SU-DHL-6 (cell line): ENCODE measurements around the gene FAM124A.

ENCODE experiments used
- EZH2phosphoT487 ChIP-seq: fragments of 200-600 bp; sonication (generic), shearing (Covaris generic); conservative IDR thresholded peaks from 2 replicates; pipeline ENCODE4 v1.6.1; 2018; ENCODE audit warnings: mild to moderate bottlenecking, antibody characterized with exemption, low read length, moderate library complexity, mixed read lengths
- TF ChIP-seq, protein P1 (sequence below): fragments of 200-600 bp; sonication (generic); IDR thresholded peaks from one replicate; pipeline ENCODE4 v1.5.1; 2017; ENCODE audit warnings: antibody characterized with exemption, mild to moderate bottlenecking, low read length, moderate library complexity; ENCODE audit not compliant: insufficient read depth, poor library complexity, severe bottlenecking

DNA sequence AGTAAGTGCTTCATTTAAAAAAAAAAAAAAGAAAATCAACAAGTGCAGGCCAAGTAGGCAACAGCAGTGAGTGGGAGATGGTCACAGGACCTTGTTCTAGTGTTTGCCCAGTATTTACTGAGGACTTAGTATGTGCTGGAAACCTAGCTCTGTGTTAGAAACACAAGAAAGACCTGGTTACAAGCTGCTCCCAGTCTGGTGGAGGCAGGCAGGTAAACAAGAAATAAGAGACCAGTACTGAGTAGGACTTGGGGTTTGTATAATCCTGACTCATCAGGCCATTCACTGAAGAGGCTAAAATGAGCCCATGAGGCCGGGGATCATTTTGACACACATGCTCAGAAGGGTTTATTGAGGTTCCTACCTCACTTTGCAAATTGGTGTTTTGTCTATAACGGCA is 95.8 kb downstream of the FAM124A start:
- TF ChIP-seq, protein P1, sequence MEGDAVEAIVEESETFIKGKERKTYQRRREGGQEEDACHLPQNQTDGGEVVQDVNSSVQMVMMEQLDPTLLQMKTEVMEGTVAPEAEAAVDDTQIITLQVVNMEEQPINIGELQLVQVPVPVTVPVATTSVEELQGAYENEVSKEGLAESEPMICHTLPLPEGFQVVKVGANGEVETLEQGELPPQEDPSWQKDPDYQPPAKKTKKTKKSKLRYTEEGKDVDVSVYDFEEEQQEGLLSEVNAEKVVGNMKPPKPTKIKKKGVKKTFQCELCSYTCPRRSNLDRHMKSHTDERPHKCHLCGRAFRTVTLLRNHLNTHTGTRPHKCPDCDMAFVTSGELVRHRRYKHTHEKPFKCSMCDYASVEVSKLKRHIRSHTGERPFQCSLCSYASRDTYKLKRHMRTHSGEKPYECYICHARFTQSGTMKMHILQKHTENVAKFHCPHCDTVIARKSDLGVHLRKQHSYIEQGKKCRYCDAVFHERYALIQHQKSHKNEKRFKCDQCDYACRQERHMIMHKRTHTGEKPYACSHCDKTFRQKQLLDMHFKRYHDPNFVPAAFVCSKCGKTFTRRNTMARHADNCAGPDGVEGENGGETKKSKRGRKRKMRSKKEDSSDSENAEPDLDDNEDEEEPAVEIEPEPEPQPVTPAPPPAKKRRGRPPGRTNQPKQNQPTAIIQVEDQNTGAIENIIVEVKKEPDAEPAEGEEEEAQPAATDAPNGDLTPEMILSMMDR: no peak
- TF ChIP-seq EZH2phosphoT487: no peak
